ENCODE results near the gene NOP9.

The NOP9 gene, protein sequence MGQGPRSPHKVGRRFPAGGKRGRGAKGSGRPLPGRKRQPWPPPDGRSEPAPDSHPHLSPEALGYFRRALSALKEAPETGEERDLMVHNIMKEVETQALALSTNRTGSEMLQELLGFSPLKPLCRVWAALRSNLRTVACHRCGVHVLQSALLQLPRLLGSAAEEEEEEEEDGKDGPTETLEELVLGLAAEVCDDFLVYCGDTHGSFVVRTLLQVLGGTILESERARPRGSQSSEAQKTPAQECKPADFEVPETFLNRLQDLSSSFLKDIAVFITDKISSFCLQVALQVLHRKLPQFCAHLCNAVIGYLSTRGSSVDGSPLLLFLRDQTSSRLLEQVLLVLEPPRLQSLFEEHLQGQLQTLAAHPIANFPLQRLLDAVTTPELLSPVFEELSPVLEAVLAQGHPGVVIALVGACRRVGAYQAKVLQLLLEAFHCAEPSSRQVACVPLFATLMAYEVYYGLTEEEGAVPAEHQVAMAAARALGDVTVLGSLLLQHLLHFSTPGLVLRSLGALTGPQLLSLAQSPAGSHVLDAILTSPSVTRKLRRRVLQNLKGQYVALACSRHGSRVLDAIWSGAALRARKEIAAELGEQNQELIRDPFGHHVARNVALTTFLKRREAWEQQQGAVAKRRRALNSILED

DNA sequence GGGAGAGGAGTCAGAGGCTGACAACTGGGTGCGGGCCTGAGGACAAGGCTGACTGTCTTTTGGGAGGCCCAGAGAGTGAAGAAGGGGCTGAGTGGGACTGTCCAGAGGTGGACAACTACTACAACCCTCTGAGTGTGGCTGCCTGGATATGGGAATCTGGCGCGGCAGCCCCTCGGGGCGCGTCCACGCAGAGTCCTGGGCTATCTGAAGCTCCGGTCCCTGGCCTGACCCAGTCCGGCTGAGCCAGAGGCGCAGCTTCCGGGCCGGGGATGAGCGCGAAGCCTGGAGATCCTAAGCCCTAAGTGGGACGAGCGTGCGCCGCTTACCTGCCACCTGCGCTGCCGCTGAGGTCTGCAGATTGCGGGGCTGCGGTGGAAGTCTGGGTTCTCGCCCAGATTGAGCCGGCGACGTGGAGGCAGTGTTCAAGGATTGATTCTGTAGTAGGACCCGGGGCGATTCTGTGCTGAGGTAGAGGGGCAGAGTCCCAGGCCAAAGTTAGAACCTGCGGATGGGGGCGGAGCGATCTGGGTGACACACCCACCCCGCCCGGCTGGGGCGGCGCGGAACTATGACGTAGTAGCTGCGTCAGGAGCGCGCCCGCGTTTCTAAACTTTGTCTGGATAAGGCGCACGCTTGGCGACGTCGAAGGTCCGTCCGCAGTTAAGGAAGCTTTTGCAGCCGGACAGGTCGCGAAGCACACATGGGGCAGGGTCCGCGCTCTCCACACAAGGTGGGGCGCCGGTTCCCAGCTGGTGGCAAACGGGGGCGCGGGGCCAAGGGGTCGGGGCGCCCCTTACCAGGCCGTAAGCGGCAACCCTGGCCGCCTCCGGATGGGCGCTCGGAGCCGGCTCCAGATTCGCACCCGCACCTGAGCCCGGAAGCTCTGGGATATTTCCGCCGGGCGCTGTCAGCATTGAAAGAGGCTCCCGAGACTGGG, at the start of gene NOP9, which contains the start of gene DHRS1:
Gene NOP9 (plus strand): TSS at position 596 of the 937 bp plus-strand sequence. CDS start 105 bp downstream, at position 701.
Gene DHRS1 (minus strand): TSS at position 526 of the 937 bp plus-strand sequence. CDS start 674 bp downstream, outside the sequence.
- peak; percentile 88 for DNase-seq (ENCODE audit: low read depth)

DNA sequence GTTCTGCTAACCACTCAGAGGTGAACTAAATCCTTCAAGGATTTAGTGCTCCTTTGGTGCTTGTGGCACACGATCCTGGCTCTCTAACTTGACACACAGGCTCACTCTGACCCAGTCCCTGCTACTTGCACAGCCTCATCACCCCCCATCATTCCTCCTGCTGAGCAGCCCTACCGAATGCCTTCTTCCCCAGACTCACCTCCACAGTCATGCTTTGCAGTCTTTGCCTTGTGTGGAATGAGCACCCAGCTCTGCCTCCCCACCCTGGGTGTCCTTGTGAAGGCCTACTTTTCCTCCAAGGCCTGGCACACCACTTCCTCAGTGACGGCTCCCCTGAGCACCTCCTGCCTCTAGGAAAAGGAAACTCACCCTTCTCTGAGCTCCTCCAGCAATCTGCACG, 49.3 kb upstream of the NOP9 start:
- DNase-seq (ENCODE audit: low read depth) = no peak

DNA sequence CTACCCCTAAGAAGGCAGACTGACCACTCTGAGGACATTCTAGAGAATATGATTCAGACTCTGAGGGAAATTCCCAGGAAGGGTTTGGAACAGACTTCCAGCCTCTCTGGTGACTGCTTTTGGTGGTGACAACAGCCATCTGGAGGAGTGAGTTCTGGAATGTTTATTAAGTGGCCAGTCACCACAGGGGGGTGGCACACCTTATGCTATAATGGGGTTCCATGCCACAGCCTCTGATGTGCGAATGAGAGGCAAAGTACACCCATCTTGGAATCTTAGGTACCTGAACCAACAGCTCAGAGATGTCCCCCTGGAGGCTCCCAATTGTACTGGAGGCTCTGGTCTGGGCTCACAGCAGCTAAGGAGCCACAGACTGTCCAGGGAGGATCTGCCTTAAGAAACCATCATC, 47.8 kb upstream of the NOP9 start:
- no peak for DNase-seq (ENCODE audit: low read depth)

DNA sequence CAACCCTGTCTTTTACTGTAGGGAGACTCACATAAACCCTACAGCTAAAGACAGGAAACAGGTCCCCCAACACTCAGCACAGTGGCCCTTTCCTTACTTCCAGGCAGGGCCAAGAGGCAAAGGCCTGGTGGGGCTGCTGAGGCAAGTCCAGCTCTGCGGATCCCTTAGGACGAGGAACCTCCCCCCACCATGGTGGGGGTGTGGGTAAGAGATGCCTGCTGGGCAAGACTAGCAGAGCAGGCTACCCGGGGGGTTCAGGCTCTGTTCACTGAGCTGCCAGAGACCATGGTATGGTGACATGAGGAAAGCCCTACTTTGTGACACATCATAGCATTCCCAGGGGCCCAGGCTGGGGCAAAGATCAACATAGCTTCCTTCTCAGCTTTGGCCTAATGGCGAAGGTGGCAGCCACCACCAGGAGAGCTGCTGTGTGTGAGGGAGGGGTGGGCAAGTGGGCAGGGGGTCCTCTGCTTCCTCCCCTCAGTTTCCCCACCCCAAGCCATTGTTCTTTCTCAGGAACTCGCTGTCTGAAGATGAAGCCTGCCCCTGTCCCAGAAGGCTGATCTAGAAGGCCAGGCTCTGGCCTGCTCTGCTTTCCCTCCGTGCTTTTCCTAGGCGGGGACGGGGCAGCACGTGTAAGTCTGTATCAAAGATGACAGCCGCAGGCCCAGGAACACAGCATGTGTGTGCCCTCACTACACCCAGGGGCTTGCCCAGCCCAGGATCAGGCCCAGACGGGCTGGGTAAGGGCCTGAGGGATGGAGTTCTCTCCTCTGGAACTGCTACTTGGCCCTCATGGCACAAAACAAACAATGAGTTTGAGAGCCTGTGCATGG, 47.1 kb upstream of the NOP9 start:
- no peak for DNase-seq (ENCODE audit: low read depth)

DNA sequence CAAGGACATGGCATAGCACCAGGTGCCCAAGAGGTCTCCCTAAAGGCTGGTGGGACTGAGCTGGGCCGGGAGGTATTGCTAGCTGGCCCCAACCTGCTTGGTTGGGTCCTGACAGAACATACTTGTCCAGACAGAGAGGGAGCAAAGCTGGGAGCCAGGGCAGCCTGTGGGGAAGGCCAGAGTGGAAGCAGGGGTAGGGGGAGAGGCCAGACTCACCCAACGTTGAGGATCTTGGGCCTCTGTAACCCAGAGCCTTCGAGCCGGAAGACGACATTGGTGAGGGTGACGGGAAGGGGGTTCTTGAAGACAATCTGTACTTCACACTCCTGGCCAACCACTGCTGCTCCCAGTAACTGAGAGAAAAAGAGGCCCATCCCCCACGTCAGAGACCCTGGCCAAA, 45.7 kb upstream of the NOP9 start:
- no peak for DNase-seq (ENCODE audit: low read depth)

DNA sequence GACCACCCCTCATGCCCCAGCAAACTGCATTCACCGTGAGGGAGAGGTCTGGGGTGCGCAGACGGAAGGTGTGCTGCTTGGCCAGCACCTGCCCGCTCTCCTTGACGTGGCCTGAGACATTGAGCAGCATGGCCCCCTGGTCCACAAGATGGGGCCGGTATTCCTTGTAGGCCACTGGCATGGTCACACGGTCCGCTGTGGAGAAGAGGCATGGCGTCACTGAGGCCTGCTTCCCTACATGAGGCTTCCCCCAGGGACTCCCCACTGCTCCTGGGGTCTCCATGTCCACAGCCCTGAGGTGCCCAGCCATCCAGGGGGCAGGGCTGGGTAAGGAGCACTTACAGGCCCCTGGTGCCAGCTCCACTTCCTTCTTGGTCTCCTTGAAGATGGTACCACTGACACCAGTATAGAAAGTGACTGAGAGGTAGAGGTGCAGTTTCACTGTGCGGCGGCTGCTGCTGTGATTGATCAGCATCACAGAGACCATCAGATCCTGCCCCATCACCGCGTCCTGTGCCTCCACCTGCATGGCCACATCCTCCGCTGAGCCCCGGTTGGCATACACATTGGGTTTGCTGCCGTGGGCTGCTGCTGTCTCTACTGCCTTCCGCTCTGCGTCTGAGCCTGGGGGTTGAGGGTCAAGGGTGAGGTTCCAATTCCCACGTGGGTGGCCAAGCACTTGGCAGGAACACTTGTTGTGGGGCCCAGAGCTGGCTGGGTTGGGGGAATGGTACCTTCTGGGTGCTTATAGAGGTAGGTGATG, 44.8 kb upstream of the NOP9 start:
- DNase-seq (ENCODE audit: low read depth) = no peak

DNA sequence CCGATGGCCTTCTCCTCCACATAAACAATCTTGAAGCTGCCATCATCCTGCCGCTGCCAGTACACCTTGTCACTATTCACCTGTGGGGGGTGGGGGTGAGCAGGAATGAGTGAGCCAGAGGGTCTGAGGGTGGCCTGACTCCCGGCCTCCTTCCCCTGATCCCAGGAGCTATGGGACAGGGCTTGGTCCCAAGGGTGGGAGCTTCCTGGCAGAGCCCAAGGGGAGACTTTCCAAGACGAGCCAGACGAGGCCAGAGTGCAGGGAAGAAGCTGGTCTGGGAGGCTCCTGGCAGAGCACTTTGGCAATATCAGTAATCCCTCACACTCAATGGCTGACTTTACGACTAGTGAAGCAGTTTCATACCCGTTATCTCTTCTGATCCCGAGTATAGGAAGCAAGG, 44.2 kb upstream of the NOP9 start:
- DNase-seq (ENCODE audit: low read depth) = no peak

DNA sequence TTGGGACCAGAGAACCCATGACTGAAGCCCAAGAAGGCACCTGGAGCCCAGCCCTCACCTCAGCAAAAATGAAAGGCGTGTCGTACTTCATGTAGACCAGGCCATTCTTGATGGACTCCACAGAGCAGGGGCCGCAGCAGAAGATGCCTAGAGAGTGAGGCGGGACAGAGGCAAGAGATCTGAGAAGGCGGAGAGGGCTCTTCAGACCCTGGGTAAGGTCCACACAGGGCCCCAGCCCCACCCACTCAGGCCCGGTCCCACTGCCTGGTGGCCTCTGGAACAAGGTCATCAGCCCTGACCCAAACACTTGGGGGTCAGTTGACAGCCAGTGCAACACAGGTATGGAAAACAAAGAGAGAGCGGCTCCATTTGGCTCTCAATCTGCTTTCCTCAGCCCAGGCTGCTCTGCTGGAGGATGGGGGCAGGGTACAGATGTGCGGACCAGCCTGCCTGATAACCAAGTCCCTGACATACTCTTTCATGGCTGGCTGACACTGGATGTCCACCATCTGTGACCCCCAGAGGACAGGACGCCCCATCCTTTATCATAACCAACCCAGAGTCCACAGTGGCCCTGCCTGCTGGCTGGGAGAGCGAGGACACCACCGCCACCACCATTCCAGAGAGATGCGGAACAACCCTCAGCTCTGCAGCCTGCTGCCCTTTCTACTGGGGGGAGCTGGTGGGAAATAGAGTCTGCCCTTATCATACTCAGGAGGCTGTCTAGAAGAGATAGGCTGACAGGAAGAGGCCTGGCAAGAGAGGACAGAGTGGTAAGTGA, 43.5 kb upstream of the NOP9 start:
- no peak for DNase-seq (ENCODE audit: low read depth)

DNA sequence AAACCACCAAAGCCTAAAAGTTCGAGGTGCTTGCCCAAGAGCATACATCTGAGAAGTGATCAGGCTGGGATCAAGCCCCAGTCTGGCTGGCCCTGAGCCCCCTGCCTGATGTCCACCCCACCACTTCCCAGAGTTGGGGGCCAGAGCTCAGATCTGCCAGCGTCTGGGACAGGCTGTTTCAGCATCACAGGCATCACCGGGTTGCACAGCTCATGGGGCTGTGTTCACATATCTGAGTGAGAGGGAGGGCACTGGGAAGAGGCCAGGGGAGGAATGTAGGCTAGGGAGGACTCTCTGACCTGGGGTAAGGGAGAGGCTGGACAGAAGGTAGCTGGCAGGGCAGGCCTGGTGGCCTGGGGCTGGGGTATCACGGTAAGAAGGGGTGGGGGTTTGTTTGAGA, 42.7 kb upstream of the NOP9 start:
- DNase-seq (ENCODE audit: low read depth) = no peak

DNA sequence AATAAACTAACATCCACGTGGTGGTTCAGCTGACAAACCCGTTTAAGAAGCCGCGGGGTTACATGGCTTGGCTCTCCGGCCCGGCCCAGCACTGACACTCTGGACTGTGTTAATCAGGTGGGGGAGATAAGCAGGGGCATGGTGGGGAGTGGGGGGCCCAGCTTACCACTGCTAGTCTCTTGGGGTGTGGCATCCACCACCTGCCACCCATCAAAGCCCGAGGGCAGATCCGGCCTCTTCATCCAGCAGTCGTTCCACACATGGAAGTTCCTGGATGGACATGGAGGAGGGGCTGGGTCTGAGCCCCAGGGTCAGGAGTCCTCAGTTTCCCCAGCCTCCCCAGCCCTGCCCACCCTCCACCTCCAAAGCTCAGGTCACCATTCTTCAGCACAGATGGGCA, 41.5 kb upstream of the NOP9 start:
- DNase-seq (ENCODE audit: low read depth) = no peak

DNA sequence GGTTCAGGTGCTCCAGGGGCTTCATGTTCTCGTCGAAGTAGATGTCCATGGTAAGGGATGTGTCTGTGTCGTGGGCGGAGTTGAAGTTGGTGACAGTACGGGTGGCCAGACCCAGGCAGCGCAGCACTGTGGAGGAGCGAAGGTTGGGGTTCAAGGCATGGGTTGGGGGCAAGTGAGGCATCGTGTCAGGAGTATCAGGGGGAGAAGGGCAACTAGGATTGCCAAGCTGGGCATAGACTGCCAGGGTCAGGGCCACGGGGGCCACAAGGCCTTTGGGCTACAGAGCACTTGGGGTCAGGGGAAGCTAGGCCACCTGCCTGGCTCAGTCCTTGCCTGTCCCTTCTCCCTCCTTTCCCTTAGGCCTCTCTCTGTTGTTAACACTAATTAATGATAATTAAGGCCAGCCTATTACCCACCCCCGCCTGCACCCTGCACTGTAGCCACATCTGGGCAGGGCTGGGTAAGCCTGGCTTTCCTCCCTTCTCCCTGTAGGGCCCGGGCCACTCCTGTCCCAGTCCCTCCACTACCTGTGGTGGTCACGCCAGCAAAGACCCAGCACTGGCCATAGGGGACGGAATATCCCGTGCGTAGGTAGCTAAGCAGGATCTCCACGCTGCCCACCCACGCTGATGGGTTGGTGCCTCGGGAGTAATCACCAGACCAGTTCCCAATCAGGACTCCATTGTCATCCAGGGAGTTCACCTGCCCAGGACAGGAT, 40.9 kb upstream of the NOP9 start:
- no peak for DNase-seq (ENCODE audit: low read depth)

DNA sequence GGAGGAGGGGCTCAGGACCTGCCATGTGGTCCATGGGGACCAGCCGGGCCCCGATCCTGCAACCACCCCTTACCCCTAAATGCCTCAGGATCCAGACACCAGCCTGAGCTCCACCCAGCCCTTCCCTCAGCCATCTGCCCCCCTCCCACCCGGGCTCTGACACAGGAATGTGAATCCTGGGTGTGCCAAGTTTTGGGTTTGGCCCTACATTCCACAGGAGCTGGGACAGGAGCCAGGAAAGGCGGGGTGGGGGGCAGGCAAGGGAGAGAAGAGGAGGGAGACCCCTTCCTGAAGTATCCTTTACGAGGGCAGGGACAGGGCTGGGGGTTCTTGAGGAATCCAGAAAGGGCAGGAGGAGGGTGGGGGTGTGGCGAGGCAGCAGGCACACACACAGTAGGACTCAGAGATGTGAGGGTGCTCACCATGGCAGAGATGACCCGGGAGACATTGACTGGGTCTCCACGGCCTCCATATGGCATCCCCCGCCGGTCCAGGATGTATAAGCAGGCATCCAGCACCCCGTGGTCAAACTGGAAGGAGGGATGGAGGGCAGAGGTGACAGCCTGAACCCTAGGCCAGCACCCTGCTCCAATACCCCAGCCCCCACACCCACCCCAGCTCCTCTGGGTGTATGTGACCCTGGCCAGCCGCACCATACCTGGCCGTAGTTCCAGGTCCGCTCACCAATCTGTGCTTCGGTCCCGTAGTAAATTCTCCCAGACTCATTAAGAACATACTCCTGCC, 40.2 kb upstream of the NOP9 start:
- DNase-seq (ENCODE audit: low read depth) = no peak

DNA sequence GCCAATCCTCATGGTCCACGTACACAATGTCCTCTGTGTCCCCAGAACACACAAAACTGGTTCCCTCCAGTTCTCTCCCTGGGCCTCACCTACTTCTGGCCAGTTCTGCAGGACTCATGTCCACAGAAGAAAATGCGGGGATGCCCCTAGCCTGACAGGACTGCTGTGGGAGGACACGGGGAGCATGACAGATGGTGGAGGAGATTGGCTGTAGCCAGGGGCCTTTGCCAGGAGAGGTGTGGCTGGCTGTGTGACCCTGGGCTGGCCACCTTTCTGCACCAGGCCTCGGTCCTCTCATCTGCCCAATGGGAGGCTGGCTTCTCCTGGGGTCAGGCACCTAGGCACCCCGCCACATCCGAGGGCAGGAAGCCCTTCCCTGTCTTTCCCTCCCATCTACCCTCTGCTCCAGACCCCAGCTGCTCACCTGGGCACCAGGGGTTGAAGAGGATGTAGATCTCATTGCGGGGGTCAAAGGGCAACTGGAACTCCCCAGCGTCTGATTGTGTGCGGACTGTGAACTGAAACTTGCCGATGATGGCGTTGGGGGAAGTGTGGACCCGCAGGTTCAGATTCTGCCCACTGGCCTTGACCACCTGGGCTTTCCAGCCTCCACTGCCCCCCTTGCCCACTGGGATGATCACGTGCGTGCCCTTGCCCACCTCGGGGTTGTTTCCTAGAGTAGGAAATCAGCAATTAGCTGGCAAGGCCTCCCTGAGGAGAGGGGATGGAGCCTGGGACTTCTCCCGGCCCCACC, 39.4 kb upstream of the NOP9 start:
- no peak for DNase-seq (ENCODE audit: low read depth)

DNA sequence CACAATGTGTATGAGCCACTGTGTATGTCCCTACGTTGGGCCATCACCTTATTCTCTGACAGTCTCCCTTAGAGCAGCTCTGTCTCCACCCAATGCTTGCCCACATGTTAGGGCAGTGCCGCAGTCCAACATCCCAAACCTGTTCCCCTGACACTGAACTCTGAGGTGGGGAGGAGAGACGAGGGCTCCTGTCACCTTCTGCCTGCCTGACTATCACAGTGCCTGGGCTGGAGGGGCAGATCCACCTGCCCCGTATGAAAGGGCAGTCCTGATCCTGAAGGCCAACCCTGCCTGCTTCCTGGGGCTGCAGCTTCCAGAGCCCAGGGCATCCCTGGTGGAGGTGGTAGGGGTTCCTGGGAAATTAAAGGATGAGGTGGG, 38.9 kb upstream of the NOP9 start:
- no peak for DNase-seq (ENCODE audit: low read depth)

DNA sequence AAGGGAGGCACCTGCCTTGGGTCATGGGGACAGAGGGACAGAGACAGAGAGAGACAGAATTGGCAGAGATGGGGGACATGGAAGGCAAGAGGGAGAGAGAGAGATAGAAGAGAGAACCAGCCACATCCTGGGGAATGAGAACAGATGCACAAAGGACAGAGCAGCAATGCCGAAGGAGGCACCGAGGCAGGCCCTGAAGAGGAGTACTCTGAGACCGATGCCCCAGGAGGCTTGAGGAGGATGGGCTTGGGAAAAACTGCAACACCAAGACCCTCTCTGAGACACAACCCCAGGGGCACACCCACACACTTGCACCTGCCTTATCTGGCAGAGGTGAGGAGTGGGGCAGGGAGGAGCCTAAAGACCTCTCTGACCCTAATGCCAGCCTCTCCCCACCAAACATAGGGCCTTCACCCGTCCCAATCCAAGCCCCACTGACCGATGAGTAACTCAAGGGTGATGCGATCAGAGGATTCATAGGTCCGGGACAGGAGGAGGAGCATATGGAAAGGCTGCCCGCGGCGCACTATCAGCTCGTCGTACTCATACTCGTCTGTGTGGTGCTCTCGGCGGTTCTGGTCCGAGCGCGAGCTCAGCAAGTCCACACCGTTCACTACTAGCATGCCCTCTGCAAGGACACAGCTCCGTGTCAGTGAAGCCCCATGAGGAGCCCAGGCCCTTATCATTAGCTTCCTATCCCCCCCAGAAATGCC, 38.2 kb upstream of the NOP9 start:
- no peak for DNase-seq (ENCODE audit: low read depth)

DNA sequence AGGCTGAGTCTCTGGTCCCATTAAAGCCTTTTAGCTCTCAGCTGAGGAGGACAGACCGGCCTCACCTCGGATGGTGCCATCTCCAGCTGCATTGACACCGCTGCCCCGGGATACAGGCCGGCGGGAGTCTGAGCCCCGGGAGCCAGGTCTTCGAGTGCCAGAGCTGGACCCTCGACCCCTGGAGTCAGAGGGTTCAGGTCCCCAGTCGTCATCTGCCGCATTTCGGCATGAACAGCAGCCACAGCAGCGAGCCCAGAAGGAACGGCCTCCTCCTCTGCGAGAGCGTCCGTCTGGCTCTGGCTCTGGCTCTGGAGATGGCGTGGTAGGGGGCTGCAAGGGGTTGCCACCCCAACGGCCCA, 37.7 kb upstream of the NOP9 start:
- no peak for DNase-seq (ENCODE audit: low read depth)
